ENCODE measurements around the gene SHC3. TPM values are rescaled to one million over a fixed set of nuclear protein-coding genes. Genes with fewer than 3 reads are reported as not detected.

The SHC3 gene
- total RNA-seq, 1 experiment from 2014 or later: 0.27 TPM

GRCh38 chr9:89024727-89025126 is 153.9 kb downstream of the SHC3 start:
- no peaks in the 10 kb centered on the region for H3K9me3 ChIP-seq (ENCODE audit: control insufficient read depth in 1 of 2, insufficient read depth in 1 of 2, low read depth in 1 of 2, low read length in 2 of 2)
- no peaks in the 10 kb centered on the region for H3K36me3 ChIP-seq (ENCODE audit: control insufficient read depth in 1 of 2, insufficient read depth in 2 of 2, low read length in 2 of 2)
- no peak overlapping the region for H3K9ac ChIP-seq (ENCODE audit: low read length)
- H3K4me3 ChIP-seq (replicated peaks in 1 of 2; ENCODE audit: low read depth in 1 of 2, low read length in 2 of 2): no peak overlapping the region
- intact Hi-C loops (cut with micrococcal nuclease): no loop called here
- H3K9me2 ChIP-seq (ENCODE audit: insufficient read depth): no peaks in the 10 kb centered on the region
- ATAC-seq (no peak), DNase-seq (ENCODE audit: low read depth, low spot score) (no peak)
- H4K20me1 ChIP-seq (ENCODE audit: insufficient read depth): no peaks in the 10 kb centered on the region
- H3K27me3 ChIP-seq (ENCODE audit: insufficient read depth, low read length): no peaks in the 10 kb centered on the region
- no peaks in the 10 kb centered on the region for H3K79me2 ChIP-seq (ENCODE audit: insufficient read depth, low read length)
- TF ChIP-seq ZNF274 (IDR thresholded peaks at IDR 0.05; ENCODE audit: low read depth, low read length): no peak
- TF ChIP-seq ZBTB33 (IDR thresholded peaks at IDR 0.05; ENCODE audit: extremely low read depth, insufficient replicate concordance, low read length): no peak
- TF ChIP-seq EZH2 (IDR thresholded peaks at IDR 0.05): no peak
- RAD21 ChIA-PET (ENCODE audit: low non-redundant PET in 1 of 2, low total read pairs in 2 of 2, uncharacterized antibody in 2 of 2, unreplicated experiment in 2 of 2): no interaction called here
- no peak overlapping the region for H2AFZ ChIP-seq (ENCODE audit: low read depth, low read length, poor library complexity, severe bottlenecking)
- CTCF ChIA-PET: no interaction called here
- peaks cover 20 to 24% of the 10 kb centered on the region in 2 experiments; a peak in 3 of 4 replicates for H3K4me1 ChIP-seq (ENCODE audit: control insufficient read depth in 1 of 2, insufficient read depth in 2 of 2, low read length in 2 of 2)
- no peak overlapping the region for H3K27ac ChIP-seq (ENCODE audit: low read depth, low read length)
- no peak overlapping the region for H3K4me2 ChIP-seq (ENCODE audit: low read length)
- POLR2A ChIA-PET: no interaction called here
- BruUV-seq (replicated peaks): no TSS peak

GRCh38 chr9:89023740-89024139 is 154.9 kb downstream of the SHC3 start:
- Histone ChIP-seq H3K27ac (ENCODE audit: low read depth, low read length) (no peak overlapping the region), H3K27me3 (ENCODE audit: insufficient read depth, low read length) (no peaks in the 10 kb centered on the region), H3K9ac (ENCODE audit: low read length) (no peak overlapping the region), H3K4me1 (ENCODE audit: control insufficient read depth in 1 of 2, insufficient read depth in 2 of 2, low read length in 2 of 2) (peaks cover 20 to 24% of the 10 kb centered on the region in 2 experiments; a peak in 3 of 4 replicates), H2AFZ (ENCODE audit: low read depth, low read length, poor library complexity, severe bottlenecking) (no peak overlapping the region), H3K4me2 (ENCODE audit: low read length) (no peak overlapping the region), H3K4me3 (replicated peaks in 1 of 2; ENCODE audit: low read depth in 1 of 2, low read length in 2 of 2) (no peak overlapping the region), H3K9me3 (ENCODE audit: control insufficient read depth in 1 of 2, insufficient read depth in 1 of 2, low read depth in 1 of 2, low read length in 2 of 2) (no peaks in the 10 kb centered on the region), H4K20me1 (ENCODE audit: insufficient read depth) (no peaks in the 10 kb centered on the region), H3K36me3 (ENCODE audit: control insufficient read depth in 1 of 2, insufficient read depth in 2 of 2, low read length in 2 of 2) (no peaks in the 10 kb centered on the region), H3K79me2 (ENCODE audit: insufficient read depth, low read length) (no peaks in the 10 kb centered on the region), H3K9me2 (ENCODE audit: insufficient read depth) (no peaks in the 10 kb centered on the region)
- CTCF ChIA-PET: no interaction called here
- intact Hi-C loops (cut with micrococcal nuclease): no loop called here
- no peak for TF ChIP-seq MAX (IDR thresholded peaks at IDR 0.05)
- TF ChIP-seq TCF7L2 (IDR thresholded peaks at IDR 0.05; ENCODE audit: borderline replicate concordance, extremely low read depth, insufficient read depth, insufficient read length): no peak
- no peak for TF ChIP-seq CEBPB (IDR thresholded peaks at IDR 0.05; ENCODE audit: low read depth)
- TF ChIP-seq EZH2 (IDR thresholded peaks at IDR 0.05): no peak
- ATAC-seq: no peak
- DNase-seq (ENCODE audit: low read depth, low spot score): no peak
- POLR2A ChIA-PET: no interaction called here
- RAD21 ChIA-PET (ENCODE audit: low non-redundant PET in 1 of 2, low total read pairs in 2 of 2, uncharacterized antibody in 2 of 2, unreplicated experiment in 2 of 2): no interaction called here
- BruUV-seq (replicated peaks): no TSS peak

Measured in HCT116 (cell line).